Aorta (tissue), 5 donors: Measurements from ENCODE around the gene FGF22. TPM values are rescaled to one million over a fixed set of nuclear protein-coding genes. Genes with fewer than 3 reads are reported as not detected.

ENCODE experiments used
- ATAC-seq: fragments of 200-7000 bp; cut with Tn5 transposase; one replicate; pipeline ENCODE4 v1.9.1; 2022; ENCODE audit warnings: moderate library complexity; ENCODE audit not compliant: low FRiP score
- DNase-seq, 2 donors: peaks; one replicate each; pipeline ENCODE4 v3.0.0-alpha.2; 2020
- H3K27ac ChIP-seq, 2 donors: one replicate each; pipeline ENCODE4 v1.5.1; 2013; ENCODE audit warnings: low read length in 2 of 2, mild to moderate bottlenecking in 2 of 2, moderate library complexity in 2 of 2, control low read depth in 1 of 2, inconsistent platforms in 1 of 2, low read depth in 1 of 2
- H3K27me3 ChIP-seq, 2 donors: one replicate each; pipeline ENCODE4 v1.6.1; 2013; ENCODE audit warnings: control low read depth in 1 of 2, low read length in 1 of 2, mild to moderate bottlenecking in 1 of 2, moderate library complexity in 1 of 2; ENCODE audit not compliant: insufficient read depth in 2 of 2, control insufficient read depth in 1 of 2
- H3K36me3 ChIP-seq, 2 donors: one replicate each; pipeline ENCODE4 v1.6.1; 2013; ENCODE audit warnings: control low read depth in 1 of 2, low read length in 1 of 2, mild to moderate bottlenecking in 1 of 2; ENCODE audit not compliant: insufficient read depth in 2 of 2, control insufficient read depth in 1 of 2
- H3K4me1 ChIP-seq, 2 donors: one replicate each; pipeline ENCODE4 v1.6.1; 2013; ENCODE audit warnings: low read length in 2 of 2, control low read depth in 1 of 2, mild to moderate bottlenecking in 1 of 2, moderate library complexity in 1 of 2; ENCODE audit not compliant: insufficient read depth in 2 of 2, control insufficient read depth in 1 of 2
- H3K4me3 ChIP-seq, 2 donors: one replicate each; pipeline ENCODE4 v1.5.1; 2013; ENCODE audit warnings: low read length in 2 of 2, control low read depth in 1 of 2, mild to moderate bottlenecking in 1 of 2
- H3K9me3 ChIP-seq: one replicate; pipeline ENCODE4 v1.6.1; 2013; ENCODE audit warnings: mild to moderate bottlenecking, low read length; ENCODE audit not compliant: control insufficient read depth
- WGBS, 2 donors: extraction: QIAGEN DNeasy Blood & Tissue Kit; methylation state at CpG; one replicate each; pipeline ENCODE4 v1.1.7; 2013; 5-methylcytosine and 5-hydroxymethylcytosine counted together
- intact Hi-C, 2 donors: fragments of 100-400 bp; cut with DNase I; formaldehyde crosslinking; loops; one replicate each; pipeline versions ENCODE4 v1.14.2 to v1.15.0; 2022
- polyA plus RNA-seq, 2 donors: library from polyadenylated mRNA; stranded (reverse); fragments of 200-250 nt; gene quantifications; one replicate each; pipeline ENCODE4 v1.2.3, GENCODE V29; 2013
- total RNA-seq, 2 donors: library from RNA; stranded (reverse); fragmentation: NEBNext Ultra II Directional; extraction: Animal tissue kit (Norgen Biotek cat#: 25700); gene quantifications; one replicate each; pipeline ENCODE4 v1.2.1, GENCODE V29; 2021
- donor health status: healthy with polysubstance abuse.
- donor health status: Bipolar disorder and iron deficiency.
- donor health status: DM: no; HTN: no; CAD: no.
- donor health status: DM: no; HTN: no; CAD: no.
- donor health status: DM: yes; HTN: yes; CAD: no.

Gene FGF22
- total and polyA plus RNA-seq, 4 donors: 0.36 to 4.8 (median 0.54) TPM

GRCh38 chr19:651114-651818 lies 11.6 kb downstream of the FGF22 start:
- no peaks in the 10 kb centered on the region for H3K4me1 ChIP-seq
- no peak overlapping the region for H3K27ac ChIP-seq
- WGBS, 2 donors: 91 to 94% methylated on average over 52 to 58 of the region's 58 CpGs
- H3K36me3 ChIP-seq: peaks cover 1 to 4% of the 10 kb centered on the region in 2 donors
- ATAC-seq (no peak), DNase-seq (no peak)
- H3K9me3 ChIP-seq: no peaks in the 10 kb centered on the region
- H3K27me3 ChIP-seq: no peaks in the 10 kb centered on the region
- H3K4me3 ChIP-seq: no peak overlapping the region
- intact Hi-C loops: no loop called here

GRCh38 chr19:651991-652390 lies 12.3 kb downstream of the FGF22 start:
- ATAC-seq (no peak), DNase-seq (no peak)
- intact Hi-C loops: no loop called here
- H3K27ac ChIP-seq: no peak overlapping the region
- H3K27me3 ChIP-seq: no peaks in the 10 kb centered on the region
- peaks cover 0 to 2% of the 10 kb centered on the region in 2 donors for H3K36me3 ChIP-seq
- H3K9me3 ChIP-seq: no peaks in the 10 kb centered on the region
- WGBS, 2 donors: 88 to 89% methylated on average over 23 to 24 of the region's 24 CpGs
- H3K4me3 ChIP-seq: no peak overlapping the region
- H3K4me1 ChIP-seq: no peaks in the 10 kb centered on the region

GRCh38 chr19:652467-653389 lies 13.0 kb downstream of the FGF22 start:
- Histone ChIP-seq H3K4me3 (no peak overlapping the region), H3K27me3 (no peaks in the 10 kb centered on the region), H3K36me3 (peaks cover 0 to 2% of the 10 kb centered on the region in 2 donors), H3K9me3 (no peaks in the 10 kb centered on the region), H3K4me1 (no peaks in the 10 kb centered on the region), H3K27ac (no peak overlapping the region)
- WGBS, 2 donors: 91 to 92% methylated on average over 53 to 54 of the region's 54 CpGs
- DNase-seq: no peak
- intact Hi-C loops: no loop called here
- peak; percentile 3 for ATAC-seq

GRCh38 chr19:653425-653824 lies 13.7 kb downstream of the FGF22 start:
- Histone ChIP-seq H3K36me3 (peaks cover 0 to 2% of the 10 kb centered on the region in 2 donors), H3K4me3 (no peak overlapping the region), H3K27me3 (no peaks in the 10 kb centered on the region), H3K9me3 (no peaks in the 10 kb centered on the region), H3K4me1 (no peaks in the 10 kb centered on the region), H3K27ac (no peak overlapping the region)
- DNase-seq (no peak), ATAC-seq (no peak)
- WGBS, 2 donors: 85 to 88% methylated on average over 17 of the region's 17 CpGs
- intact Hi-C loops: no loop called here

GRCh38 chr19:655691-656090 lies 16.0 kb downstream of the FGF22 start:
- Histone ChIP-seq H3K4me1 (no peaks in the 10 kb centered on the region), H3K27me3 (no peaks in the 10 kb centered on the region), H3K36me3 (peaks cover 0 to 2% of the 10 kb centered on the region in 2 donors), H3K27ac (no peak overlapping the region), H3K4me3 (no peak overlapping the region), H3K9me3 (no peaks in the 10 kb centered on the region)
- intact Hi-C loops: no loop called here
- 75 to 78% methylated on average over 17 of the region's 17 CpGs for WGBS, 2 donors
- no peak for DNase-seq
- no peak for ATAC-seq

- Histone ChIP-seq H3K27me3 (no peaks in the 10 kb centered on the region), H3K4me1 (no peaks in the 10 kb centered on the region), H3K36me3 (no peaks in the 10 kb centered on the region), H3K27ac (no peak overlapping the region), H3K9me3 (no peaks in the 10 kb centered on the region), H3K4me3 (no peak overlapping the region)
- 82 to 85% methylated on average over 43 of the region's 43 CpGs for WGBS, 2 donors
- intact Hi-C loops: no loop called here
- DNase-seq (no peak), ATAC-seq (no peak)
These were observed 17.3 kb downstream of the FGF22 start for GRCh38 chr19:656751-657559.

GRCh38 chr19:657611-658010 lies 17.9 kb downstream of the FGF22 start:
- Histone ChIP-seq H3K4me3 (no peak overlapping the region), H3K9me3 (no peaks in the 10 kb centered on the region), H3K27ac (no peak overlapping the region), H3K27me3 (no peaks in the 10 kb centered on the region), H3K4me1 (no peaks in the 10 kb centered on the region), H3K36me3 (no peaks in the 10 kb centered on the region)
- ATAC-seq (no peak), DNase-seq (no peak)
- intact Hi-C loops: no loop called here
- WGBS, 2 donors: 84% methylated on average over 19 of the region's 19 CpGs

GRCh38 chr19:658059-658839 lies 18.6 kb downstream of the FGF22 start:
- Histone ChIP-seq H3K36me3 (no peaks in the 10 kb centered on the region), H3K27me3 (no peaks in the 10 kb centered on the region), H3K4me3 (no peak overlapping the region), H3K4me1 (no peaks in the 10 kb centered on the region), H3K27ac (no peak overlapping the region), H3K9me3 (no peaks in the 10 kb centered on the region)
- DNase-seq (no peak), ATAC-seq (no peak)
- 77 to 79% methylated on average over 33 of the region's 33 CpGs for WGBS, 2 donors
- intact Hi-C loops: no loop called here
